ENCODE measurements around the gene PAM.

Gene PAM

GRCh38 chr5:102815540-102816332 lies 60.6 kb downstream of the PAM start:
- no peak for DNase-seq

GRCh38 chr5:102818345-102818744 lies 63.2 kb downstream of the PAM start:
- DNase-seq: no peak

GRCh38 chr5:102818934-102819333 lies 63.8 kb downstream of the PAM start:
- no peak for DNase-seq

- DNase-seq: no peak
Measured at GRCh38 chr5:102819634-102820033, 64.5 kb downstream of the PAM start.

GRCh38 chr5:102823441-102823874 lies 68.4 kb downstream of the PAM start:
- peak; percentile 67 for DNase-seq

GRCh38 chr5:102826629-102827028 lies 71.5 kb downstream of the PAM start:
- DNase-seq: no peak

GRCh38 chr5:102830241-102830640 lies 75.1 kb downstream of the PAM start:
- no peak for DNase-seq

GRCh38 chr5:102832445-102832844 lies 77.3 kb downstream of the PAM start:
- no peak for DNase-seq

- DNase-seq: no peak
Measured at GRCh38 chr5:102833146-102833545, 78.0 kb downstream of the PAM start.

GRCh38 chr5:102834438-102834964 lies 79.4 kb downstream of the PAM start:
- no peak for DNase-seq

GRCh38 chr5:102835717-102836116 lies 80.6 kb downstream of the PAM start:
- DNase-seq: no peak

GRCh38 chr5:102841021-102841420 lies 85.9 kb downstream of the PAM start:
- DNase-seq: no peak

- no peak for DNase-seq
Measured at GRCh38 chr5:102843997-102844396, 88.9 kb downstream of the PAM start.

GRCh38 chr5:102845041-102845440 lies 89.9 kb downstream of the PAM start:
- DNase-seq: no peak

GRCh38 chr5:102850503-102850902 lies 95.4 kb downstream of the PAM start:
- no peak for DNase-seq

- DNase-seq: peak; percentile 86
Measured at GRCh38 chr5:102853680-102854079, 98.6 kb downstream of the PAM start.

- DNase-seq: no peak
Measured at GRCh38 chr5:102855681-102856388, 100.7 kb downstream of the PAM start.

- DNase-seq: peak; percentile 87
Measured at GRCh38 chr5:102856389-102856777, 101.3 kb downstream of the PAM start.

GRCh38 chr5:102857076-102857818 lies 102.1 kb downstream of the PAM start:
- no peak for DNase-seq

GRCh38 chr5:102858221-102858620 lies 103.1 kb downstream of the PAM start:
- DNase-seq: no peak

- DNase-seq: peak; percentile 61
Measured at GRCh38 chr5:102858808-102859207, 103.7 kb downstream of the PAM start.

GRCh38 chr5:102860035-102860434 lies 104.9 kb downstream of the PAM start:
- no peak for DNase-seq

GRCh38 chr5:102863058-102863457 lies 108.0 kb downstream of the PAM start:
- DNase-seq: no peak

Measured in fibroblast of skin of back (primary cell).